Esophagus muscularis mucosa (tissue), 3 donors: Measurements from ENCODE around the gene PDE4A.

Experiments used
- CTCF ChIP-seq, 3 experiments: fragments of 200-600 bp in 2 of 3; fragments of 450-650 bp in 1 of 3; sonication (generic) in 2 of 3; IDR thresholded peaks; one replicate each; pipeline ENCODE4 v1.5.1; 2017 to 2019; ENCODE audit warnings: antibody characterized with exemption in 3 of 3, mild to moderate bottlenecking in 2 of 3, moderate library complexity in 1 of 3
- POLR2A ChIP-seq: fragments of 450-650 bp; IDR thresholded peaks from one replicate; pipeline ENCODE4 v1.6.1; 2017; ENCODE audit warnings: antibody characterized with exemption, moderate library complexity, mild to moderate bottlenecking, low read depth
- POLR2AphosphoS5 ChIP-seq, 2 donors: sonication (generic); formaldehyde crosslinking; IDR thresholded peaks; one replicate each; pipeline ENCODE4 v1.6.1; 2017; ENCODE audit warnings: antibody characterized with exemption in 2 of 2

- TF ChIP-seq CTCF (IDR thresholded peaks at IDR 0.05) = no peak
- TF ChIP-seq POLR2A = no peak
- TF ChIP-seq POLR2AphosphoS5 (IDR thresholded peaks at IDR 0.05) = no peak
These were observed 2.2 kb upstream of the PDE4A start for GRCh38 chr19:10418235-10418484.
